ENCODE measurements around the gene NOTCH3.

Gene NOTCH3

DNA sequence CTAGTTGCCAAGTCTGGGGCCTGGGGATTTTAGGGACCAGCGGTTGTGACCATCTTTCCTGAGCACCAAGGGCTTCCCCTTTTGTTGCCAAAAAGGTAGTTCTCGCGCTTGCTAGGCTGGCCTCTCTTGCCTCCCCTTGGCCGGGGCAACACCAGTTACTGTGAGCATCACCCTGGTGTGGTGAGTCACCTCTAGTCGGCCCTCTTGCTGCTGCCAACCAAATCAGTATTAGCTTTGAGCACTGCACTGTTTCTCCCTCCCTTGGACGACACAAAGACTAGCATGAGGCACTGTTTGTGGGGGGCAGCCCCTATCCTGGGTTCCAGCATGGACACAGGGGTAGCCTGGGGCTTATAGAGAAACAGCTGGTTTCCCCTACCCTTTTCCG lies 86.6 kb downstream of the NOTCH3 start:
- H3K27ac ChIP-seq = no peak overlapping the region
- TF ChIP-seq ZFX (IDR thresholded peaks at IDR 0.05; ENCODE audit: borderline replicate concordance) = no peak
- TF ChIP-seq, protein P1, sequence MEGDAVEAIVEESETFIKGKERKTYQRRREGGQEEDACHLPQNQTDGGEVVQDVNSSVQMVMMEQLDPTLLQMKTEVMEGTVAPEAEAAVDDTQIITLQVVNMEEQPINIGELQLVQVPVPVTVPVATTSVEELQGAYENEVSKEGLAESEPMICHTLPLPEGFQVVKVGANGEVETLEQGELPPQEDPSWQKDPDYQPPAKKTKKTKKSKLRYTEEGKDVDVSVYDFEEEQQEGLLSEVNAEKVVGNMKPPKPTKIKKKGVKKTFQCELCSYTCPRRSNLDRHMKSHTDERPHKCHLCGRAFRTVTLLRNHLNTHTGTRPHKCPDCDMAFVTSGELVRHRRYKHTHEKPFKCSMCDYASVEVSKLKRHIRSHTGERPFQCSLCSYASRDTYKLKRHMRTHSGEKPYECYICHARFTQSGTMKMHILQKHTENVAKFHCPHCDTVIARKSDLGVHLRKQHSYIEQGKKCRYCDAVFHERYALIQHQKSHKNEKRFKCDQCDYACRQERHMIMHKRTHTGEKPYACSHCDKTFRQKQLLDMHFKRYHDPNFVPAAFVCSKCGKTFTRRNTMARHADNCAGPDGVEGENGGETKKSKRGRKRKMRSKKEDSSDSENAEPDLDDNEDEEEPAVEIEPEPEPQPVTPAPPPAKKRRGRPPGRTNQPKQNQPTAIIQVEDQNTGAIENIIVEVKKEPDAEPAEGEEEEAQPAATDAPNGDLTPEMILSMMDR (IDR thresholded peaks at IDR 0.05) = no peak

DNA sequence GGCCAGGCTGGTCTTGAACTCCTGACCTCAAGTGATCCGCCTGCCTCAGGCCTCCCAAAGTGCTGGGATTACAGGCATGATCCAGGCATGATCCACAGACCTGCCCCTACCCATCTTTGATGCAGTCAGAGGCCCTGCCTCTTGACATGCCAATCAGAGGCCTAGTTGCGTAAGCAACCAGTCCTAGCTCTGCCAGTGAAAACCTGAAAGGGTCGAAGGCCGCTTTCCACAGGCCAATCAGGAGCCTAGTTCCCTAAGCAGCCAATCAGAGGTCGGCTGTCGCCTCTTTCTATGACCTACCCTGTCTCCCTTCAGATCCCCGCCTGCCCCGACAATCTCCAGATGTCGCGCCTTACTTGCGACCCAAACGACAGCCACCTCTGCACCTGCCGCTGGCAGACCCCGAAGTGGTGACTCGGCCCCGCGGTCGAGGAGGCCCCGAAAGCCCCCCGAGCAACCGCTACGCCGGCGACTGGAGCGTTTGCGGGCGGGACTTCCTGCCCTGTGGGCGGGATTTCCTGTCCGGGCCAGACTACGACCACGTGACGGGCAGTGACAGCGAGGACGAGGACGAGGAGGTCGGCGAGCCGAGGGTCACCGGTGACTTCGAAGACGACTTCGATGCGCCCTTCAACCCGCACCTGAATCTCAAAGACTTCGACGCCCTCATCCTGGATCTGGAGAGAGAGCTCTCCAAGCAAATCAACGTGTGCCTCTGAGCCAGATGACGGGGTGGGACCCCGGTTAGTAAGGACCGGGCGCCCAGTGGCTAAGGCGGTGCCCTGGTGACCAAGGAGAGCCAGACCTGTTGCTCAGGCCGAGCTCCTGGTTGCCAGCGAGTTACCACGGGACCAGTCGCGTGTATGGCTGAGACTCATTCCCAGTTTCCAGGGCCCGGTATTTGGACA lies 87.3 kb downstream of the NOTCH3 start:
- H3K27ac ChIP-seq = no peak overlapping the region
- TF ChIP-seq, protein P1 (IDR thresholded peaks at IDR 0.05) = no peak
- TF ChIP-seq ZFX (IDR thresholded peaks at IDR 0.05; ENCODE audit: borderline replicate concordance) = no peak

DNA sequence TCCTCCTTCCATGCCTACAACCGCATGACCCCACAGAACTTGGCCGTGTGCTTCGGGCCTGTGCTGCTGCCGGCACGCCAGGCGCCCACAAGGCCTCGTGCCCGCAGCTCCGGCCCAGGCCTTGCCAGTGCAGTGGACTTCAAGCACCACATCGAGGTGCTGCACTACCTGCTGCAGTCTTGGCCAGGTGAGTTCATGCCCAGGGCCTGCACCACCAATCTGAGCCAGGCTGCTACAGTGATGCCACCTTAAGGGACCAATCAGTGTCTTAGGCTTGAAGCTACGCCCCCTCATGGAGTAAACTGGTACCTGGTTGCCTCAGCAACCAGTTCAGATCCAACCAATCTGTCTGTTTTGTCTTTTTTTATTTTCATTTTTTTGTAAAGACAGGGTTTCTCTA lies 88.4 kb downstream of the NOTCH3 start:
- TF ChIP-seq ZFX (IDR thresholded peaks at IDR 0.05; ENCODE audit: borderline replicate concordance) = no peak
- TF ChIP-seq, protein P1 (IDR thresholded peaks at IDR 0.05) = peak; percentile 53
- H3K27ac ChIP-seq = no peak overlapping the region

DNA sequence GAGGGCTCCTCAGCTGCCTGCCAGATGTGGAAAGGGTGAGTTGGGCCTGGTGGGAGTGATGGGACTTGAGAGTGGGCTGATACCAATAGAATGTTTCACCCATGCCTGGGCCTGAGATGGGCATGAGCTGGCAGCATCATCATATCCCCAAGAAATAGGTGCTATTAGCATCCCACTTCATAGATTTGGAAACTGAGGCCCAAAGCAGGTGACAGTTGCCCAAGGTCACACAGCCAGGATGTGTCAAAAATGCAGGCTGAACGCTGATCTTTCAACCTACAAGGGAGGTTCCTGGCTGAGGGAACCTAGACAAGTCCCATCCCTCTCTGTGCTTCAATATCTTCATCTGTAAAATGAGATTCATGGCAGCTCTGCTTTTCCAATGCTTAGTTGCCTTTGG lies 89.0 kb downstream of the NOTCH3 start:
- no peak for TF ChIP-seq ZFX (IDR thresholded peaks at IDR 0.05; ENCODE audit: borderline replicate concordance)
- TF ChIP-seq, protein P1 (IDR thresholded peaks at IDR 0.05) = no peak
- no peak overlapping the region for H3K27ac ChIP-seq

DNA sequence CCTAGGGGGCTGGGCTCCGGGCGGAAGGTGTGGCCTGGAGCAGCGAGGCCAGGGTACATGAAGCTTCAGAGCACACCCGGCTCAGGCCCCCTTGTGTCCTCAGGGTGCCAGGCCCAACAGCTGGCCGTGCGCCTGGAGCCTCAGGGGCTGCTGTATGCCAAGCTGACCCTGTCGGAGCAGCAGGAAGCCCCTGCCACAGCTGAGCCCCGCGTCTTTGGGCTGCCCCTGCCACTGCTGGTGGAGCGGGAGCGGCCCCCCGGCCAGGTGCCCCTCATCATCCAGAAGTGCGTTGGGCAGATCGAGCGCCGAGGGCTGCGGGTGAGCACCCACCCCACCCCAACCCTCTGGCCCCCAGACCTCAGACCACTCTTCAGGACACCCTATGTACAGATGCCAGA lies 90.4 kb downstream of the NOTCH3 start:
- TF ChIP-seq, protein P1 (IDR thresholded peaks at IDR 0.05) = no peak
- no peak for TF ChIP-seq ZFX (IDR thresholded peaks at IDR 0.05; ENCODE audit: borderline replicate concordance)
- no peak overlapping the region for H3K27ac ChIP-seq

DNA sequence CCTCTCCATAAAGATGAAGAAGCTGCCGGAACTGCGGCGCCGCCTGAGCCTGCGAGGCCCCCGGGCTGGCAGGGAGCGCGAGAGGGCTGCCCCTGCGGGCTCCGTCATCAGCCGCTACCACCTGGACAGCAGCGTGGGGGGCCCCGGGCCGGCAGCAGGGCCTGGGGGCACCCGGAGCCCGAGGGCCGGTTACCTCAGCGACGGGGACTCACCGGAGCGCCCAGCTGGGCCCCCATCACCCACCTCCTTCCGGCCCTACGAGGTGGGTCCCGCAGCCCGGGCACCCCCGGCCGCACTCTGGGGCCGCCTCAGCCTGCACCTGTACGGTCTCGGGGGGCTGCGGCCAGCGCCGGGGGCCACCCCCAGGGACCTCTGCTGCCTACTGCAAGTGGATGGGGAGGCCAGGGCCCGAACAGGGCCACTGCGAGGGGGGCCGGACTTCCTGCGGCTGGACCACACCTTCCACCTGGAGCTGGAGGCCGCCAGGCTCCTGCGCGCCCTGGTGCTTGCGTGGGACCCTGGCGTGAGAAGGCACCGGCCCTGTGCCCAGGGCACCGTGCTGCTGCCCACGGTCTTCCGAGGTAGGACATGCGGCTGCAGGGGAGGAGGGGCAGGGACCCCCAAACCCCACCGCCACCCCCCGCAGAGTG lies 90.9 kb downstream of the NOTCH3 start:
- TF ChIP-seq, protein P1 (IDR thresholded peaks at IDR 0.05) = no peak
- no peak for TF ChIP-seq ZFX (IDR thresholded peaks at IDR 0.05; ENCODE audit: borderline replicate concordance)

More for the DNA sequence above, 90.9 kb downstream of the NOTCH3 start:
- H3K27ac ChIP-seq = no peak overlapping the region
